ENCODE results near the gene TMEM120B. TPM values are rescaled to one million over a fixed set of nuclear protein-coding genes. Genes with fewer than 3 reads are reported as not detected.

TMEM120B gene
- total RNA-seq, 1 experiment from 2014 or later, result 20.5 TPM

- Histone ChIP-seq H3K9me2 (ENCODE audit: insufficient read depth) (no peaks in the 10 kb centered on the region), H4K20me1 (ENCODE audit: insufficient read depth) (no peaks in the 10 kb centered on the region), H3K9ac (ENCODE audit: low read length) (no peak overlapping the region), H2AFZ (ENCODE audit: low read depth, low read length, poor library complexity, severe bottlenecking) (no peak overlapping the region), H3K27me3 (ENCODE audit: insufficient read depth, low read length) (no peaks in the 10 kb centered on the region), H3K4me1 (ENCODE audit: control insufficient read depth in 1 of 2, insufficient read depth in 2 of 2, low read length in 2 of 2) (peaks cover 0 to 8% of the 10 kb centered on the region in 2 experiments; a peak in 1 of 4 replicates), H3K9me3 (ENCODE audit: control insufficient read depth in 1 of 2, insufficient read depth in 1 of 2, low read depth in 1 of 2, low read length in 2 of 2) (no peaks in the 10 kb centered on the region), H3K36me3 (ENCODE audit: control insufficient read depth in 1 of 2, insufficient read depth in 2 of 2, low read length in 2 of 2) (no peaks in the 10 kb centered on the region), H3K79me2 (ENCODE audit: insufficient read depth, low read length) (peaks cover 35% of the 10 kb centered on the region), H3K4me3 (replicated peaks in 1 of 2; ENCODE audit: low read depth in 1 of 2, low read length in 2 of 2) (no peak overlapping the region), H3K4me2 (ENCODE audit: low read length) (no peak overlapping the region), H3K27ac (ENCODE audit: low read depth, low read length) (no peak overlapping the region)
- intact Hi-C loops (cut with micrococcal nuclease), result no loop called here
- POLR2A ChIA-PET, result no interaction called here
- no peak for ATAC-seq
- CTCF ChIA-PET, result no interaction called here
- no TSS peak for BruUV-seq (replicated peaks)
- no peak for DNase-seq (ENCODE audit: low read depth, low spot score)
- TF ChIP-seq YY1 (IDR thresholded peaks at IDR 0.05; ENCODE audit: extremely low read depth, insufficient replicate concordance, low read depth, low read length) (no peak), JUND (IDR thresholded peaks at IDR 0.05) (no peak), SP1 (IDR thresholded peaks at IDR 0.05; ENCODE audit: low read depth) (no peak), ATF3 (IDR thresholded peaks at IDR 0.05) (no peak), SIN3A (IDR thresholded peaks at IDR 0.05; ENCODE audit: low read depth) (no peak), POLR2A (IDR thresholded peaks at IDR 0.05; ENCODE audit: borderline replicate concordance, extremely low read depth, insufficient read depth, insufficient read length) (no peak), ZBTB33 (IDR thresholded peaks at IDR 0.05; ENCODE audit: extremely low read depth, insufficient replicate concordance, low read length) (no peak), CEBPB (IDR thresholded peaks at IDR 0.05; ENCODE audit: low read depth) (no peak), SRF (IDR thresholded peaks at IDR 0.05; ENCODE audit: low read depth) (no peak), EGR1 (IDR thresholded peaks at IDR 0.05; ENCODE audit: low read depth) (no peak), POLR2AphosphoS5 (IDR thresholded peaks at IDR 0.05; ENCODE audit: low read depth, low read length) (no peak), CTCF (IDR thresholded peaks at IDR 0.05 in 2 of 3, conservative IDR thresholded peaks at IDR 0.05 in 1 of 3; ENCODE audit: borderline replicate concordance in 1 of 3, insufficient read depth in 1 of 3, low read depth in 2 of 3, low read length in 2 of 3) (no peak), ELF1 (IDR thresholded peaks at IDR 0.05; ENCODE audit: borderline replicate concordance, low read depth) (no peak)
- RAD21 ChIA-PET (ENCODE audit: low non-redundant PET in 1 of 2, low total read pairs in 2 of 2, uncharacterized antibody in 2 of 2, unreplicated experiment in 2 of 2), result no interaction called here
These were observed 18.9 kb downstream of the TMEM120B start for GRCh38 chr12:121731473-121731872.

All from HCT116 (cell line).